Esophagus squamous epithelium (tissue), 5 donors: Measurements from ENCODE around the gene GRK2. TPM values are rescaled to one million over a fixed set of nuclear protein-coding genes. Genes with fewer than 3 reads are reported as not detected.

ENCODE experiments used
- DNase-seq: peaks from one replicate; lab custom pipeline; 2025; lab: John Stamatoyannopoulos, UW
- H3K27ac ChIP-seq, 4 donors: fragments of 200-600 bp; sonication (generic); one replicate each; pipeline ENCODE4 v1.5.1; 2016 to 2019; ENCODE audit warnings: mild to moderate bottlenecking in 1 of 4
- H3K27me3 ChIP-seq, 4 donors: fragments of 200-600 bp; sonication (generic); 1 replicate in 3 of 4; 2 replicates in 1 of 4; pipeline versions ENCODE4 v1.5.1 to v1.6.0; 2017 to 2021; ENCODE audit warnings: antibody characterized with exemption in 1 of 4
- H3K36me3 ChIP-seq, 3 donors: fragments of 200-600 bp; sonication (generic); one replicate each; pipeline ENCODE4 v1.5.1; 2016 to 2019
- H3K4me1 ChIP-seq, 3 donors: fragments of 200-600 bp; sonication (generic); one replicate each; pipeline ENCODE4 v1.5.1; 2017 to 2019
- H3K4me3 ChIP-seq, 4 donors: fragments of 200-600 bp; sonication (generic); 1 replicate in 3 of 4; 2 replicates in 1 of 4; pipeline ENCODE4 v1.5.1; 2016 to 2019; ENCODE audit warnings: mild to moderate bottlenecking in 2 of 4, moderate library complexity in 1 of 4
- H3K9me3 ChIP-seq, 3 donors: fragments of 200-600 bp; sonication (generic); one replicate each; pipeline ENCODE4 v1.5.1; 2016 to 2019
- CTCF ChIP-seq, 6 experiments: fragments of 450-650 bp in 4 of 6; fragments of 200-600 bp in 2 of 6; sonication (generic) in 2 of 6; IDR thresholded peaks; one replicate each; pipeline ENCODE4 v1.5.1; 2016 to 2019; ENCODE audit warnings: antibody characterized with exemption in 6 of 6, mild to moderate bottlenecking in 4 of 6, moderate library complexity in 4 of 6
- POLR2A ChIP-seq, 4 donors: fragments of 450-650 bp; IDR thresholded peaks; one replicate each; pipeline ENCODE4 v1.6.1; 2017; ENCODE audit warnings: antibody characterized with exemption in 4 of 4, mild to moderate bottlenecking in 4 of 4, moderate library complexity in 3 of 4
- WGBS, 2 donors: methylation state at CpG; one replicate each; pipeline ENCODE4 v1.1.5; 2018; 5-methylcytosine and 5-hydroxymethylcytosine counted together
- intact Hi-C: fragments of 100-400 bp; cut with DNase I; formaldehyde crosslinking; loops from one replicate; pipeline ENCODE4 v1.15.0; 2022
- total RNA-seq, 4 donors: library from RNA; depleted of rRNA; stranded (reverse); fragments of >200 nt; gene quantifications; one replicate each; pipeline ENCODE4 v1.1.0, GENCODE V29; 2016
- donor health status: DM: yes; HTN: yes; CAD: no.

Gene GRK2
- total RNA-seq, 4 donors from 2014 or later = 54.1 to 93.2 (median 68.5) TPM

GRCh38 chr11:67295846-67296245, 29.6 kb downstream of the GRK2 start:
- peaks cover 0 to 12% (median 9%) of the 10 kb centered on the region in 3 donors for H3K9me3 ChIP-seq
- H3K27me3 ChIP-seq = no peaks in the 10 kb centered on the region
- no peak overlapping the region for H3K4me3 ChIP-seq
- TF ChIP-seq CTCF (IDR thresholded peaks at IDR 0.05) (no peak), POLR2A (IDR thresholded peaks at IDR 0.05) (no peak)
- H3K36me3 ChIP-seq = peaks cover 22 to 93% (median 48%) of the 10 kb centered on the region in 3 donors
- WGBS, 2 donors = 96 to 100% methylated on average over 1 of the region's 1 CpG
- peaks cover 17 to 36% (median 27%) of the 10 kb centered on the region in 3 donors for H3K4me1 ChIP-seq
- DNase-seq = no peak
- no peak overlapping the region for H3K27ac ChIP-seq
- intact Hi-C loops = no loop called here

GRCh38 chr11:67298786-67299185, 32.5 kb downstream of the GRK2 start:
- intact Hi-C loops = no loop called here
- H3K4me3 ChIP-seq = no peak overlapping the region
- no peak for DNase-seq
- no peak overlapping the region for H3K27ac ChIP-seq
- 92 to 94% methylated on average over 5 of the region's 7 CpGs for WGBS, 2 donors
- H3K27me3 ChIP-seq = no peaks in the 10 kb centered on the region
- peaks cover 18 to 30% (median 20%) of the 10 kb centered on the region in 3 donors for H3K4me1 ChIP-seq
- peaks cover 33 to 82% (median 46%) of the 10 kb centered on the region in 3 donors for H3K36me3 ChIP-seq
- TF ChIP-seq POLR2A (IDR thresholded peaks at IDR 0.05) = no peak
- no peak for TF ChIP-seq CTCF (IDR thresholded peaks at IDR 0.05)
- peaks cover 0 to 12% (median 9%) of the 10 kb centered on the region in 3 donors for H3K9me3 ChIP-seq

GRCh38 chr11:67299471-67300191, 33.4 kb downstream of the GRK2 start:
- Histone ChIP-seq H3K27ac (no peak overlapping the region), H3K4me1 (peaks cover 26 to 34% (median 27%) of the 10 kb centered on the region in 3 donors), H3K27me3 (no peaks in the 10 kb centered on the region), H3K4me3 (no peak overlapping the region), H3K36me3 (peaks cover 33 to 74% (median 46%) of the 10 kb centered on the region in 3 donors), H3K9me3 (peaks cover 0 to 12% (median 9%) of the 10 kb centered on the region in 3 donors)
- no peak for DNase-seq
- TF ChIP-seq POLR2A (IDR thresholded peaks at IDR 0.05) = no peak
- WGBS, 2 donors = 80 to 100% methylated on average over 2 of the region's 29 CpGs
- intact Hi-C loops = no loop called here

GRCh38 chr11:67300256-67300755, 34.0 kb downstream of the GRK2 start:
- no peak overlapping the region for H3K27ac ChIP-seq
- peaks cover 32 to 67% (median 43%) of the 10 kb centered on the region in 3 donors for H3K36me3 ChIP-seq
- no peak for DNase-seq
- intact Hi-C loops = no loop called here
- H3K4me1 ChIP-seq = peaks cover 30 to 40% (median 31%) of the 10 kb centered on the region in 3 donors
- H3K9me3 ChIP-seq = peaks cover 0 to 9% (median 8%) of the 10 kb centered on the region in 3 donors
- 96% methylated on average over 5 of the region's 13 CpGs; no CpG with 5 or more reads in 1 of the 2 donors for WGBS, 2 donors
- TF ChIP-seq POLR2A (IDR thresholded peaks at IDR 0.05) (no peak), CTCF (IDR thresholded peaks at IDR 0.05) (no peak)
- no peak overlapping the region for H3K4me3 ChIP-seq
- no peaks in the 10 kb centered on the region for H3K27me3 ChIP-seq

GRCh38 chr11:67300756-67301312, 34.6 kb downstream of the GRK2 start:
- no peak overlapping the region for H3K4me3 ChIP-seq
- H3K4me1 ChIP-seq = peaks cover 30 to 46% (median 34%) of the 10 kb centered on the region in 3 donors
- WGBS, 2 donors = 89 to 93% methylated on average over 3 to 14 of the region's 22 CpGs
- peaks cover 0 to 3% (median 2%) of the 10 kb centered on the region in 3 donors for H3K9me3 ChIP-seq
- TF ChIP-seq POLR2A (IDR thresholded peaks at IDR 0.05) (no peak), CTCF (IDR thresholded peaks at IDR 0.05) (no peak)
- H3K27me3 ChIP-seq = no peaks in the 10 kb centered on the region
- intact Hi-C loops = no loop called here
- no peak for DNase-seq
- no peak overlapping the region for H3K27ac ChIP-seq
- H3K36me3 ChIP-seq = peaks cover 29 to 62% (median 40%) of the 10 kb centered on the region in 3 donors
